GM18870 (cell line): ENCODE data around the gene PRKAG1.

Experiments
- ATAC-seq: cut with Tn5 transposase; IDR thresholded peaks from one replicate; pipeline ENCODE4 v1.9.1; 2021; ENCODE audit warnings: moderate library complexity; ENCODE audit not compliant: unreplicated experiment

The PRKAG1 gene

GRCh38 chr12:49050507-49051372 is 32.2 kb upstream of the PRKAG1 start:
- ATAC-seq, result no peak

DNA sequence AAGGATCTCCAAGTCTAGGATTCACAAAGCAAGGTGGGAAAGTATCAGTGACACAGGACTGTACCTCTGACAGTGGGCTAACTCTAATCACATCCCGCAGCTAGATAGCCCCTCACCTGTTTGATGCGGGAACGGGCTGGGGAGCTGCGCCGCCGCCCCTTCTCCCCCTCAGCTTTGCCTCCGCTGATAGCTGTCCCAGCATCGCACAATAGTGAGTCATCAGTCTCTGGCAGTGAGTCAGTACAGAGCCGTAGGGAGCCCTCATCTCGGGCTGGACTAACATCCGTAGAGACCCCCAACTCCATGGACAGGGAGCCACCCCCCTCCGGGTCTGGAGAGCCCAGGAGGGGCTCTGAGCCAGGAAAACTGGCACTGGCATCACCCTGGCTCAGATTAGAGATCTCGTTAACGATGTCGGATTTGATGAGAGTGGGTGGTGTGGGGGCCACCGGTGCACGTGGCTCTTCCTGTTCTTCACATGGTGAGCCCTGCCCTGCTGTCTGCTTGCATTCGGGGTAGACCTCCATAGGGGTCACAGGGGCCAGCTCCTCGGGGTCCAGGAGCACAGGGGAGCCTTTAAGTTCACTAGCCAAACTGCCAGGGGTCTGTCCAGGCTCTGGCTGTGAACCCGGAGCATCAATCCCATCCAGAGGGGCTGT is 31.1 kb upstream of the PRKAG1 start:
- ATAC-seq, result no peak

DNA sequence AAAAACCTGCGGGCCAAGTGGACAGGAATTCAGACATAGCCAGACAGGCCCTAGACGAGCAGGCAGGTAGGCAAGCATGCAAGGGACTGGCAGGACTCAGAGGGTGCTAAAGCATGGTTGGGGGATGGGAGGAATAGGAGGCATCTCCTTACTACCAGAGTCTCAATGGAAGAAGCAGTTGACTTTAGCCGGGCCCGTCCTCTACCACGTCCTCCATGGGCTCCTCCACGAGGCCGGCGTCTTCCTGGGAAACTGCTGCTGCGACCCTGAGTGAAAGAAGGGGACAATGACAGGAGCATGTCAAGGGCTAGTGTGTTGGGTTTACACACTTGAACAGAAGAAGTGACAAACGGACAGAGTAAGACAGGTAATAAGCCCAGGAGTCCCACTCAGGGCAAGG is 30.4 kb upstream of the PRKAG1 start:
- no peak for ATAC-seq

- ATAC-seq, result no peak
These were observed 27.7 kb upstream of the PRKAG1 start for GRCh38 chr12:49046129-49046895.

DNA sequence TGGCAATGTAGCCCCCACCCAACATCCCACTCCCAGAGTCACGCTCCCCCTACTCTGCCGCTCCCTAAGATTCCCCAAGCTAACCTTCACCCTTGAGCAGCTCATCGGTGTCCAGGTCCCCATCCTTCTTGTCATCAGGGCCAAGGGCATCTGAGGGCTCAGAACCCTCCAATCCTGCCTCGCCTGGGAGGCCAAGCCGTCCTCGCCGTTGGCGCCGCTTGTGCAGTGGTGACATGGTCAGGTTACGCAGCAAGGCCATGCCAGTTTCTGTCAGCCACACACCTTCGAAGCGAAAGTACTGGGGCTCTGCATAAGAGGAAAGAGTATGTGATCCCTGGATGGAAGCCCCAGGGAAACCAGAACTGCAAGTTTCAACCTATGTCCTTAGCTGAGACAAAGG is 26.1 kb upstream of the PRKAG1 start:
- ATAC-seq, result no peak

DNA sequence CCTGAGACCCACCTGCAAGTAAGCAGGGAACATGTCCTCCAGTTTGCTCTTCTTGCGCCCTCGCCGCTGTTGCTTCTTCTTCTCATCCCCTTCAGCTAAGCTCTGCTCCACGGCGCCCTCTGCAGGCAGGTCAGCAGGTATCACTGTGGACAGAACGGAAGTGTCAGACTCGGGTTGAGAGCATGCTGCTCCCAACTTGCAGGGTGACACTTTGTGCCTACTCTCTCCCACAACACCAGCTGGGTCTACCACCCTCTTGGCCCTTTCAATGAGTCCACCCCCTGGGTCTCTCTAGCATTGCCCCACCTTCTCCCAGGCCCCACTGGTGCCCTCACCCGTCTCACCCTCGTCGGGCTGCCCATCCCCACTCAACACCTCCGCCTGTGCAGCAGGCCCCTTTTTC is 25.3 kb upstream of the PRKAG1 start:
- ATAC-seq, result no peak

DNA sequence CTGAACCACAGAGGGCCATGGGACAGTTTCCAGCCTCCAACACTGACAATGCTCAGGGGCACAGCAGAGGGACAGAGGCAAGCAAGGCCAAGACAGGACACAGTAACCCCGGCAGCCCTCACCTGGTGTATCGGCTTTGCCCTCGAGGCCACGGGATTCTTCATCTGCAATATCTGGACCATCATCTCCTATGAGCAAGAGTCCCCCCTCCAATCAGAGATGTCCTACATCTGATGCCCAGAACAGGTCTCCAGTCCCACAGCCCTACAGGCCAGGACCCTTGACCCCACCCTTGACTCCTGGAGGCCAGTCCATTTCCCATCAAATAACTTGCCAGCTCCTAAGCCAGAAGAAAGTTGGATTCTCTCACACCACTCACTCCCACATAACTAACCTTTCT is 24.7 kb upstream of the PRKAG1 start:
- ATAC-seq, result no peak

- no peak for ATAC-seq
These were observed 23.4 kb upstream of the PRKAG1 start for GRCh38 chr12:49041881-49042484.

DNA sequence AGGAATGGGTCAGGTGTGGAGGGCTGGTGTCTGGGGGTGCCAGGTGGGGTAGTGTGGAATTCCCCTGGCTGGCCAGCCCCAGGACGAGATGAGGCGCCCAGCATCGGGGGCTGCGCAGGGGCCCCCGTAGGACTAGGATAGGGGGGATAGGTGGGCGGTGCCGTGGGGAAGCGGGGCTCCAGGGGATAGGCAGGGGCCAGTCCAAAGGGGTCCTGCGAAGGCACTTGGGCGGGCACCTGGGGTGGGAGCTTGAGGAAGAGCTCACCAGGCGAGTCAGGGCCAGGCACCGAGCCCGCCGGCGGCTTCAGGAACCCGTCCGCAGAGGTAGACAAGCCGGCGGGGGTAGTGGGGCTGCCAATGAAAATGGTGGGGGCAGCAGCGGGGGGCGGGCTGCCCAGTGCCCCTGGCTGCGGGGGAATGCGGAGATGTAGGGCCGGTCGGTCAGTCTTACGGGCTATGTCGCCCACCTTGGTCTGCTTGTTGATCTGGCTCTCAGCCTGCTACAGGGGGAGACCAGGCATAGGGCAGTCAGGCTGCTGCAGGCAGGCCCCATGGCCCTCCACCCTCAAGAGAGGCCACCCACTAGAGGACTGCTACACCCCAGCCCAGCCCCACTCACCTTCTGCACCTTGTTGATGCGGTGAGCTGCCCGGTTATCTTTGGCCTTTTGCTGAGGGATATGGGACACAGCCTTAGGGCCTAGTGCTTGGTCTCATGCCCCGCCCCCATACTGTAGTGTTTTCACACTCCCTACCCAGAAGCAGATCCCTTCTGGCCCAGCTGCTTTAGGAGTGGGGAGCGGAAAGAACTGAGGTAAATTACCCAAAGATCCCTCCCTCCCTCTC is 22.7 kb upstream of the PRKAG1 start:
- ATAC-seq, result no peak

GRCh38 chr12:49040364-49040855 is 21.8 kb upstream of the PRKAG1 start:
- ATAC-seq, result no peak

DNA sequence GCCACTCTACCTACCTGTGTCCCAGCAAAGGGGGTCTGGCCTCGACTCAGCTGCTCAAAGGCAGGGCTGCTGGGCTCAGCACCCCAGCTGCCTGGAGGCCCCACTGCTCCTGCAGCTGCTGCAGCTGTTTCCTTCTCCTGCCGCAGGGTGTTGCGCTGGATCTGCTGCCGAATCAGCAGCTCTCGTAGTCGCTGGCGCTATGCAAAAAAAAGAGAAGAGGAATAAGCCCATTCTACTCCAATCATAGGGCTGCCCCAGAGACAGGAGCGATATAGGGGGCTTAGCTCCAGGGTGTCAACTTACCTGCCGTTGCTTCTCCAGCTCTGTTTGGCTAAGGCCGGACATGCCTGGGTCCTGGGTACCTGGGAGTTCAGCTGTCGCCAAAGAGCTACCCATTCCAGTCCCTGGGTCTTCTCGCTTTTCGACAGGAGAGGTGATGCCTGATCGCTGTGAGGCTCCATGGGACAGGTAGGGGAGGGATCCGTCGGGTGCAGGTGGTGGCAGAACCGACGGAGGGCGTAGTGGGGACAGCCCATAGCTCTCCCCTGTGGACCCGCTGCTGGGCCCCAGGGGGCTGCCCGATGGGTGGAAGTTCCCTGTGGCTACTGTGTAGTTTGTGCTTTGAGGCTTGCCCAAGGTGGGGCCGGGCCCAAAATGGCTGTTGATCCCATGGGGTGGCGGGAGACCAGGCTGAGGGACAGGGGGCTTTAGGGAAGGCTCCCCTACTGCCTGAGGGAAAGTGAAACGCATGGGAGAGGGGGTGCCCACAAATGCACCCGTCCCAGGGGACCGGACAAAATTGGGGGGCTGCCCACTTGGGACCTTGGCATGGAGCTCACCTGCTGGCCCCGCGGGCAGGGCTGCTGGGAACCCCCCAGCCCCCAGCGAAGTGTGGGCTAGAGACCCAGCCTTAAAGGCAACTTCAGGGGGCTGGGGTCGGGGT is 21.1 kb upstream of the PRKAG1 start:
- no peak for ATAC-seq

- no peak for ATAC-seq
These were observed 19.8 kb upstream of the PRKAG1 start for GRCh38 chr12:49038291-49038955.

GRCh38 chr12:49037947-49038237 is 19.3 kb upstream of the PRKAG1 start:
- no peak for ATAC-seq

DNA sequence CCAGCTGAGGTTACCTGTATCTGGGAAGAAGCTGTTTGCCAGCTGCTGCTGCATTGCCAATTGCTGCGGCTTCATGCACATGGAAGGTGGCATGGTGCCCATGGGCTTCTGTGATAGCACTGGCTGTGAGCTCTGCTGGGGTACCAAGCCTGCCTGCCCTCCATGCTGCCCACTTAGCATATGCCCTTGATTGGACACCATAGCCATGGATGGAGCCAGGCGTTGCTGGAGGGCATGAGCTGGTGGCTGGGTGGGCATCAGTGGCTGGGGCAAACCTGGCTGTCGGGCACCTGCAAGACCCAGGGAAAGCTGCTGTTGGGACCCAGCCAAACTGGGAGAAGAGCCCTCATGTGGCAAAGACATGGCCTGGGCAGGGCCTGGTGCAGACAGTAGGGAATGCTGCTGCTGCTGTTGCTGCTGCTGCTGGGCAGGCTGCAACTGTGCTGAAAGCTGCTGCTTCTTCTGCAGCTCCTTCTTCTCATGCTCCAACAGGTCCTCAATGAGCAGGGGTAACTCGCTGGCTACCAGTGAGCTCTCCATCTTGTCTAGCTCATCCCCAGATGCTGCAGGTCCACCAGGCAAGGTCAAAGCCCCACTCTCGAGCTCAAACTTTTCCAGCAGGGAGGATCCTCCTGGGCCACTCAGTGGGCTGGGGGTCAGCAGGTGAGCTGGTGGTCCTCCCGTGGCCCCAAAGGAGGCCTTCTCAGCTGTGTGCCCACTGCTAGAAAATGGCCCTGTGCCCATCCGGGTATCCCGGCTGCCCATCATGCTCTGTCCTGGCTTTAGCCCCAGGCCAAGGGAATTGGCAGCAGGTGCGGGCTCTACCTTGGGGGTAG is 18.8 kb upstream of the PRKAG1 start:
- ATAC-seq, result no peak

DNA sequence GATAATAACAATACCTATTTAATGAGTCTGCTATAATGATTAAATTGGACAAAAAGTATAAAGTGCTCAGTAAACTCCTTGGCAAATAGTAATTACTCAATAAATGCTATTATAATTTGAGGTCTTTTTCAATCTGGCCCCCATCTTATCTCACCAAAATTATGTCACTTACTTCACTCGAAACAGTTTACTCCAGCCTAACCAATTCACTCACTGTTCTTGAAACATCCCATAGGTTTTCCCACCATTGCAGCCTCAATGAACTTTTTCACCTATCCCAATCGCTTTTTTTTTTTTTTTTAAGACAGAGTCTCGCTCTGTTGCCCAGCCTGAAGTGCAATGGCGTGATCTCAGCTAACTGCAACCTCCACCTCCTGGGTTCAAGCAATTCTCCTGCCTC is 17.5 kb upstream of the PRKAG1 start:
- no peak for ATAC-seq

GRCh38 chr12:49034286-49034622 is 15.7 kb upstream of the PRKAG1 start:
- ATAC-seq, result no peak

GRCh38 chr12:49033611-49034285 is 15.2 kb upstream of the PRKAG1 start:
- no peak for ATAC-seq
